SK-N-SH (cell line): ENCODE data around the gene FAM20C.

Experiments used
- CTCF ChIP-seq: fragments of 200-600 bp; sonication (generic); IDR thresholded peaks from 2 replicates; pipeline ENCODE4 v1.6.1; 2017; ENCODE audit warnings: antibody characterized with exemption, mild to moderate bottlenecking, moderate library complexity
- GATA2 ChIP-seq: sonication (generic); formaldehyde crosslinking; IDR thresholded peaks from 2 replicates; pipeline ENCODE4 v1.5.0; 2020; ENCODE audit warnings: mild to moderate bottlenecking, missing genetic modification reagents
- REST ChIP-seq: IDR thresholded peaks from 2 replicates; pipeline ENCODE4 v1.6.1; 2012; ENCODE audit warnings: mild to moderate bottlenecking, low read depth, low read length, moderate library complexity
- TAF1 ChIP-seq: IDR thresholded peaks from 2 replicates; pipeline ENCODE4 v1.6.1; 2012; ENCODE audit warnings: low read depth, mild to moderate bottlenecking, low read length, moderate library complexity, borderline replicate concordance

- TF ChIP-seq REST = no peak
- TF ChIP-seq GATA2 (CRISPR knock-in tag) = no peak
- no peak for TF ChIP-seq CTCF
- no peak for TF ChIP-seq TAF1
These were observed 73.0 kb downstream of the FAM20C start for GRCh38 chr7:265192-265997.
